HG02852 (cell line): ENCODE results near the gene SEM1.
A peak's percentile ranks its signal among the peaks of the same experiment; 100 is the strongest.
"Not testable (repeated sequence)": the region's sequence is repeated elsewhere in the genome, so short reads cannot be mapped to it uniquely, and the experiment has no call there.

Source experiments
- ATAC-seq: cut with Tn5 transposase; IDR thresholded peaks from one replicate; pipeline ENCODE4 v1.9.1; 2021; ENCODE audit warnings: mild to moderate bottlenecking, moderate library complexity; ENCODE audit not compliant: unreplicated experiment

The SEM1 gene

GRCh38 chr7:96707901-96708774 lies 1.5 kb downstream of the SEM1 start:
- no peak for ATAC-seq

- no peak for ATAC-seq
These were observed 8.4 kb downstream of the SEM1 start for GRCh38 chr7:96701258-96701657.

GRCh38 chr7:96700516-96700915 lies 9.1 kb downstream of the SEM1 start:
- no peak for ATAC-seq

DNA sequence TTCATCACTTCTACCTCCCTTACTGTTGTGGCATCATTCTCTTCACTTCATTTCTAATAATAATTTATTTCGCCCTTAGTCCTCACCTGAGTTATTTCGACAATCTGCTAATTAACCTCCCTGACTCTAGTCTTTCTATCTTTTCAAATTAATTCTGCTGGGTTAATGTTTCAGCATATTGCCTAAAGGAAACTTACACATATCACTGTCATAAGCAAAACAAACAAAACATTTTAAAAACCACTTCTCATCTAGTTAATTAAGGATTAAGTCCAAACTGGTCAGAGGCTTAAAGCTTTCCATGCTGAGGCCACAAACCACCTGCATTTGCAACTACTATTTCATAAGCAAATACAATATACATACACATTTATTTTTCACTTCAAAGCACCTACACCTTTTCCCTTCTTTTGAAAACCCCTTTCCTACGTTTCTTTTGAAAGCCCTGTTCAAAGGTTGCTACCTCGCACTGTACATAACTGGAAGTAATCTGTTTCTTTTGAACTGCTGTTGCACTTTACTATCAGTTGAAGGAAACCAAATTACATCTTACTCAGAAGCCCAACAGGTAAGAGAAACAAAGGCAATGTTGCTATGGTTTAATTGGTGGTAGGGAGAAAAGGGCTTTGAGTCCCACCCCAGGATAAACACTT lies 10.3 kb downstream of the SEM1 start:
- ATAC-seq = no peak

DNA sequence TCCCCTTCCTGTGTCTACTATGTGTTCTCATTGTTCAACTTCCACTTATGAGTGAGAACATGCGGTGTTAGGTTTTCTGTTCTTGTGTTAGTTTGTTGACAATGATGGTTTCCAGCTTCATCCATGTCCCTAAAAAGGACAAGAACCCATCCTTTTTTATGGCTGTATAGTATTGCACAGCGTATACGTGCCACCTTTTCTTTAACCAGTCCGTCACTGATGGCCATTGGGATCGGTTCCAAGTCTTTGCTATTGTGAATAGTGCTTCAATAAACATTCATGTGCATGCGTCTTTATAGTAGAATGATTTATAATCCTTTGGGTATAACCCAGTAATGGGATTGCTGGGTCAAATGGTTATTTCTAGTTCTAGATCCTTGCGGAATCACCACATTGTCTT lies 11.2 kb downstream of the SEM1 start:
- not testable (repeated sequence) for ATAC-seq

DNA sequence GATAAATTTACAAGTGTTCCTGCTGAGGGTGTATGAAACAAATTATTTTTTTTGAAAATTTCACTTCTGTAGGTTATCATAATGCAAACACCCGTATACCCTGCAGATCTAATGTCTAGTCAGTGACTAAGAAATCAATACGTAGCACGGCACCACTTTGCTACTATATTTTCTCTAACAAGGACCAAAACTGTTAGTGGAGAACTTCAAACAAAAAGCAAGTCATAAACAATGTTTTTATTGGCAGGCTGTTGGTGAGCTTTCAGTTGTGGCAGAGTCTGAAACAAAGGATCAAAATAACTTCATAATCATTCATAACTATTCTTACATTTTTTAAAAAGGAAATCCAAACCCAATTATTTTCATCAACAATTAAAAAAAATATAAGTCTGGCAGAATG lies 11.8 kb downstream of the SEM1 start:
- no peak for ATAC-seq

DNA sequence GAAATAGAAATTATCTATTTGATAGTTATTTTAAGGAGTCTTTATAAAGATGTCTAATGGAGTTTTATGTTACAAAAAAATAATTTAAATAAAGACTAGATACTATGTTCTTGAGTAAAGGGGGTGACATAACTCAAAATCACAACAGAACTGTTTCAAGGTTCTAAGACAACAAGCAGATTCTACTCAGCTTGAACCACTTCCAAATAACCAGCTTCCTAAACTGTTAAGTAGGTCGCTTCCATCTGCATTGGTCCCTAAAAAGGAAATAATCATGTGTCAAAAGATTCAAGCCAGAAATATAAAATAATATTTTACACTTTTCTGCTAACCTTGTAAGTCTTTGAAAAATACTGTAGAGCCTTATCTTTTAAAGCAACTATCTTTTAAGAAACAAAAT lies 14.1 kb downstream of the SEM1 start:
- no peak for ATAC-seq

GRCh38 chr7:96694082-96694481 lies 15.6 kb downstream of the SEM1 start:
- ATAC-seq = no peak

DNA sequence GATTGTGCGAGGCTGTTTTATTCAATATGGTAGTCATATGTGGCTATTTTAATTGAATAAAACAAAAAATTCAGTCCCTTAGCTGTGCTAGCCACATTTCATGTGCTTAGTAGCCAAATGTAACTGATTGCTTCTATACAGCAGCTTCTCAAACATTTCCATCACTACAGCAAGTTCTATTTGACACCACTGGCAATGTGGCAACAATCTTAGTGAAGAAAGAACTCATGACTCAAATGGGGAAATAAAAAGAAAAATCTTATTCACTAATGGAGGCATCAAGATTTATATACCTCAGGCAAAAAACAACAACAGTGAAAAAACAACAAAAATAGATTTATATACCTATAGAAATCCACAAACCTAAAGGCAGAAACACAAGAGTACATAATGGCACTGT lies 17.9 kb downstream of the SEM1 start:
- no peak for ATAC-seq

DNA sequence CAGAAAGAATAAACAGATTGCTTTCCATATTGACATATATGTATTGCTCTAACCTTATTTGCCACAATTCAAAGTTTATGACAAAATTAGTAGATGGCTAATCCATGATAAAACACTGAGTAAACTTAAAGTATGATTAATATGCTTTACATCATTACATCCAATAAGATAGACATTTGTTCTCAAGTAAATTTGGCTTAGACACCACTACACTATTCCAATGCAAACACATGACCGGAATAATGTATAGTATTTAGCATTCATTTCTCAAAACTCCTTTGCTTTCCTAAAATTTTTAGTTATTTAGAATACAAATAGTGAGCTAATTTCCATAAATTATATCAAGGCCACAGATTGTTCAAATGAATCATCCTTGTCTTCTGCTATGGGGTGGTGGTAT lies 20.2 kb downstream of the SEM1 start:
- ATAC-seq = no peak

DNA sequence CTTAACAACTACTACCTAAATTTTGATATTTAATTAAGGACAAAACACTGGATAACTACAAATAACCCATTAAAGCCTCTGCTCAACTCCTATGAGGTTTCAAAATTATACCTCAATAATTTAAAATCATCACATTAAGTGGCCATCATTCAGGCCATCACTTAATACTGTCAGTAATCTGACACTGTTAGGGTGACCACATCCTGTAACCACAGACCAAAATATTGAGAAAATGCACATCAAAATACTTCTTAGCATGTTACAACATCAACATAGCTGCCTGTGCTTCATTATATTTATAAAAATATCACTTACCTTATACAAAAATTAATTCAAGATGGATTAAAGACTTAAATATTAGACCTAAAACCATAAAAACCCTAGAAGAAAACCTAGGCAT lies 23.3 kb downstream of the SEM1 start:
- ATAC-seq = no peak

DNA sequence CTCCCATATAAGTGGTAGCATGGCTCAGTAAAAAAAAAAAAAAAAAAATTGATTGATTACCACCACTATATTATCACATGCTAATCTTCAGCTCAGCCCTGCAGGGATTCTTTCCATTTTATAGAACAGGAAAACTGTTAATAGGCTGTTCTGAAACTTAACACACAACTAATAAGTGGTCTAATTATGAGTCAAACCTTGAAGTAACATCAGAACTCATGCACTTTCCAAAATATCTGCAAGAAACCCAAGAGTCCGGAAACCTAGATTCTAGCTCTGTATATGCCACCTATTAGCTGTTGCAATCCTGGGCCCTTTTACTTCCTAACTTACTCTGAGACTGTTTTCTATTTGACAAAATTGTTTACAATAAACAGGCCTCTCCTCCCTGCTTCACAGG lies 23.9 kb downstream of the SEM1 start:
- ATAC-seq = peak; percentile 85

DNA sequence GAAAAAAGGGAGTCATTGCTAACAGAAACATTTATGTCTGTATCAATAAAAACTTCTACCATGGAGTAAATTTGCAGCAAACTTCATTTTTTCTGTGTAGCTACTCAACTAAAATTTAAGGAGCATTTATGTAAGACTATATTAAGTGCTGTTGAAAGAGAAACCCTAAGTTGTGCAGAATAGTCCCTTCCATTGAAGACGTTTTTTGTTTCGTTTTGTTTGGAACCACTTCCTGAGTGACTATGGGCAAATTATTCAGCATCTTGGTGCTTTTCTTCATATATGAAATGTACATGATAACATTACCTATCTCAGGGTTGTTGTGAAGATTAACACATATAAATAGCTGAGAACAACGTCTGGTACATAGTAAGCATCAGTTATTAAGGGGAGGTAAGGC lies 24.3 kb downstream of the SEM1 start:
- ATAC-seq = peak; percentile 85

DNA sequence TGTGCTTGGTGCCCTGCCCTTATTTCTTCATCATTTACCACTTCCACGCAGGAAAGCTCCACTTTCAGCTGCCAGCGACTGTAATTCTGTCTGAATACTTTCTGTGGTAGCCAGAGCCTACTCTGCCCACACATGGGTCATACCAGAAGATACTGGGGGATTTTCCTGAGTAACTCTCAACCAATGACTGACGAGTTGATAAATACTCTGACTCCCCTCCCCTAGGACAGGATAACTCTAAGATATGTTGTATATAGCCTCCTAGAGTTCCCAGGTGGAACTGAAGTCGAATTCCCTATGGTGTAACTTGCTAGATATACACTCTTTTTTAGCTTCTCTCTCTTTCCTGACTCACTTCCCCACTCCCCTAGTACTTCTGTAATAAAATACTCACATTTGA lies 29.8 kb downstream of the SEM1 start:
- ATAC-seq = no peak

DNA sequence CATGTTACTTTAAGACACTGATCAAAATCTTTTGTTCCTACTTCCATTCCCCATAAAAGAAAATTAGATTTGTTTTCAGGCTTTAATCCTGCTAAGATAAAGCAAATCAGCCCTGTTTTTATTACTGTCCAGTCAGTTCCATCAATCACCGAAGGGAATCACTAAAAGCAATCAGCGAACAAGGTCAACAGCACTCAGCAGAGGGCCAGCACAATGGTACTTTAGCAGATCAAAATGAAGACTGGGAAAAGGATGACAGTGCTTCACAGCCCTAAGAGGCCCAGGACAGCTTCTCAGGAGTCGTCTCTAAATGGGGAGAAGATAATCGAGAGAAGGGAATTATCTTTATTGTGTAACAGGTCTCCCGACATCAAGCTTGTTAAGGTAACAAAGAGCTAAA lies 32.7 kb downstream of the SEM1 start:
- ATAC-seq = no peak

DNA sequence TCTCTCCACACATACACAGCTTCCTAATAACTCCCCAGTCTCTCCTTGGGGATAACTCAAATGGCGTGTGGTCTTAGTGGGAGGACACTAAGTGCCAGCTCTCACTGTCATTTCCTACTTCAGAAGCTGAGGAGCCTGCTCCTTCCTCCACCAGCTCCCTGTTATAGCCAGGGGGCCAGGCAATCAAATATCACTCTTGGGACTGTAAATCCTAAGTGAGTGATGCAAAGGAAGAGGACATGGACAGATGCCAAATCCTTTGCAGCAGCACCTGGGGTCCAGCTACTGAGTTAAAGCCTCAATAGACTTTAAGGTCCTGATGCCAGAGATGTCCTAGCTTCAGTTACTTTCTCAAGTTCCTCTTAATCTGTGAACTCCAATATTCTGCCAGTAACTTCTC lies 34.1 kb downstream of the SEM1 start:
- no peak for ATAC-seq

DNA sequence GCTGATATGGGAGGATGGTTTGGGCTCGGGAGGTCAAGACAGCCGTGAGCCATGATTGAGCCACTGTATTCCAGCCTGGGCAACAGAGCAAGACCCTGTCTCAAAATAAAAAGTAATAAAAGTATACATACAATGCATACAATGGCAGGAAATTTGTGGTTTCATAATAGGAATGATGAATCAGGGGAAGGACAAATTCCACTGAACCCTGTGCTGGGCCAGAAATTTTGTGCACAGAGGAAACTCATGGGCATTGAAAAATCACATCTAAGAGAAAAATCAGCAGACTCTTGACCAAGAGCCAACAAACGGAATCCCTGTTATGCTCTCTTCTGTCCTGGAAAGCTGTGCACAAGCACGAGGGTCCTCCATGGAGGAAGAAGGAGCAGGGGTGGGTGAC lies 35.1 kb downstream of the SEM1 start:
- no peak for ATAC-seq

DNA sequence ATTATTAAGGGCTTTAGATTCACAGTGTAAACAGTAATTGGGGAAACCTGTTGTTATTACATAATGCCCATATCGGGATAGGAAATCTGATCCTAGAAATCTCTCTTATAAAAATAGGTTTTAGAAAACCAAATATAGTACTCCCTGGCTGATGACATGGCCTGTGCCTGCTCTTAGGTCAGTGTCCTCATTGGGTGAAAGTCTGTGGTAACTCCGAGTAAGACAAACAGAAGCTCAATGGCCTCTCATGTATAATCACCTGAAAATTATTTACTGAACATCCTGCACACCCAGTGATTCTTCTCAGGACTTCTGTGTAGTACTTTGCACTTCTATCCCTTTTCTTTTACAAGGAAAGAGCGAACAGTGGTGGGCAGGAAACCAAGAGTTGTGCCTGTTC lies 37.8 kb downstream of the SEM1 start:
- ATAC-seq = no peak

DNA sequence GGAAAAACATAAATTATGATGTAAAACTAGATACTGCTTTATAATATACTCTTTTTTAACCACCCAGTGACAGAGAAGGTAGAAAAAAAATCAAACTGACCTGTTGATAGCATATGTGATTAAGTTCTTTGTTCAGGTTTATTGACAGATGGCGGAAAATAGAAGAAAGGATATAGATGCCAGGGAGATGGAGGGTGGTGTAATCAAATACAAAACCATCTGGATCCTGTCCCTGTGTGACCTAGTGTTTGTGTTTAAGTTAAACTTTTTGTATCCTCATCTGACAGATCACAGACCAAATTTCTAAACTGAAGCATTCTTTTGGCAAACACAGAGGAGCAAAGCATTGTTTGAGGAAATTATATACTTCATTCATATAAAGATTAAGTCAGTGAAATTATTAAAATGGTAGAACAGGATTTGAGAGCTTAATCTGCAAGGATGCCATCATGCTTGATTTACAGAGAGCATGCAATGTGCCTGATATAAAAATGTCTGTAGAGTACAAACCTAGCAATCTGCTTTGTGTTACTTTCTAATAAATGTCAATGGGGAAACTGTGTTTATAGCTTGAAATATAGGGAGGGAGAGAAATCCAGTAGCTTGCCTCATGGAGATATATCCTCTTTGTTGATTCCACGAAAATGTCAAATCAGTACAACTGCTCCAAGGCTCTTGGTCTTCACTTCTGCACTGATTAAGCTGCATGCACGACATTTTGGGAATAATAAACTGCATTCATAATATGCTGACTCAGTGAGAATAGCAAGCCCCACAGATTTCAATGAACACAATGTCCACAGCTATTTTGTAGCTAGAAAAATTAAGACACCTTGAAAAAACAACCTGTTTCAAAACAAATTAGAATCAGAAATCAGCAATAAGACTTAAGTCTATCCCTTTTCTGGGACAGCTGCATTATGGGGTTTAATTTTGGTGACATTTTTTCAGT lies 39.0 kb downstream of the SEM1 start:
- no peak for ATAC-seq

- no peak for ATAC-seq
These were observed 39.8 kb downstream of the SEM1 start for GRCh38 chr7:96669812-96670211.

GRCh38 chr7:96667026-96667425 lies 42.6 kb downstream of the SEM1 start:
- no peak for ATAC-seq
